Keratinocyte (primary cell): Measurements from ENCODE around the gene FAM20C. TPM values are rescaled to one million over a fixed set of nuclear protein-coding genes. Genes with fewer than 3 reads are reported as not detected.

Experiments
- DNase-seq: peaks from one replicate; pipeline ENCODE4 v3.0.0-alpha.2; 2011; ENCODE audit warnings: low read depth, missing footprints, low spot score
- FAIRE-seq: peaks from 2 replicates; lab custom pipeline; 2011; peaks lifted over from hg19 to GRCh38; lab: Jason Lieb, UNC
- H2AFZ ChIP-seq: 2 replicates; pipeline ENCODE4 v1.6.0; 2012; ENCODE audit warnings: low read length, control low read depth, inconsistent platforms; ENCODE audit not compliant: control insufficient read depth
- H3K27ac ChIP-seq: 2 replicates; pipeline ENCODE4 v1.5.1; 2011; ENCODE audit warnings: low read length; ENCODE audit not compliant: control insufficient read depth, insufficient read depth
- H3K27me3 ChIP-seq: 3 replicates; pipeline ENCODE4 v1.6.0; 2011; ENCODE audit warnings: low read length; ENCODE audit not compliant: control insufficient read depth, insufficient read depth; ENCODE audit errors: extremely low read depth
- H3K36me3 ChIP-seq, 2 experiments: 2 replicates in 1 of 2; 3 replicates in 1 of 2; pipeline ENCODE4 v1.5.1; 2011; ENCODE audit warnings: low read length in 2 of 2, mild to moderate bottlenecking in 1 of 2; ENCODE audit not compliant: control insufficient read depth in 2 of 2, insufficient read depth in 2 of 2; ENCODE audit errors: extremely low read depth in 1 of 2
- H3K4me1 ChIP-seq: 3 replicates; pipeline ENCODE4 v1.5.1; 2011; ENCODE audit warnings: low read length; ENCODE audit not compliant: control insufficient read depth, insufficient read depth; ENCODE audit errors: extremely low read depth
- H3K4me2 ChIP-seq: 3 replicates; pipeline ENCODE4 v1.6.0; 2011; ENCODE audit warnings: low read depth, low read length; ENCODE audit not compliant: control insufficient read depth, insufficient read depth; ENCODE audit errors: extremely low read depth
- H3K4me3 ChIP-seq, 3 experiments: fragments of 200-600 bp in 1 of 3; sonication (generic) in 1 of 3; 2 replicates in 2 of 3; 3 replicates in 1 of 3; pipeline ENCODE4 v1.5.1; 2011 to 2016; ENCODE audit warnings: low read length in 3 of 3, mild to moderate bottlenecking in 3 of 3, control low read depth in 2 of 3, inconsistent platforms in 1 of 3, low read depth in 1 of 3, mixed read lengths in 1 of 3, mixed run types in 1 of 3, moderate library complexity in 1 of 3; ENCODE audit not compliant: control insufficient read depth in 2 of 3, insufficient read depth in 2 of 3; ENCODE audit errors: extremely low read depth in 1 of 3
- H3K79me2 ChIP-seq: 2 replicates; pipeline ENCODE4 v1.6.0; 2012; ENCODE audit warnings: low read length; ENCODE audit not compliant: control insufficient read depth, insufficient read depth
- H3K9ac ChIP-seq: 3 replicates; pipeline ENCODE4 v1.6.0; 2011; ENCODE audit warnings: low read length; ENCODE audit not compliant: control insufficient read depth, insufficient read depth; ENCODE audit errors: extremely low read depth
- H3K9me1 ChIP-seq: 3 replicates; pipeline ENCODE4 v1.6.0; 2011; ENCODE audit warnings: low read length; ENCODE audit not compliant: control insufficient read depth, insufficient read depth; ENCODE audit errors: extremely low read depth
- H3K9me3 ChIP-seq: 2 replicates; pipeline ENCODE4 v1.5.1; 2012; ENCODE audit warnings: low read depth, low read length; ENCODE audit not compliant: control insufficient read depth
- H4K20me1 ChIP-seq: 3 replicates; pipeline ENCODE4 v1.6.0; 2011; ENCODE audit warnings: low read length; ENCODE audit not compliant: control insufficient read depth, insufficient read depth; ENCODE audit errors: extremely low read depth
- CTCF ChIP-seq, 3 experiments: IDR thresholded peaks in 1 of 3; conservative IDR thresholded peaks in 1 of 3; optimal IDR thresholded peaks in 1 of 3; 2 replicates in 2 of 3; 3 replicates in 1 of 3; pipeline versions ENCODE3 to v1.5.1; 2011; ENCODE audit warnings: low read length in 3 of 3, mild to moderate bottlenecking in 3 of 3, moderate library complexity in 2 of 3, control low read depth in 1 of 3, inconsistent platforms in 1 of 3; ENCODE audit not compliant: insufficient read depth in 2 of 3; ENCODE audit errors: extremely low read depth in 1 of 3
- EZH2 ChIP-seq: IDR thresholded peaks from one replicate; pipeline ENCODE4 v1.6.1; 2012; ENCODE audit warnings: inconsistent platforms, mild to moderate bottlenecking, low read length, moderate library complexity
- dilution Hi-C: fragments of 300-500 bp; cut with MboI; formaldehyde crosslinking; loops from one replicate; pipeline ENCODE4 v1.7.0; 2020; ENCODE audit warnings: low sequenced_read_pairs; ENCODE audit not compliant: extremely low pct_ligation_motif_present
- polyA plus RNA-seq, 5 experiments: library from polyadenylated mRNA; depleted of rRNA in 3 of 5; stranded (reverse) in 3 of 5; stranded (forward) in 1 of 5; unstranded in 1 of 5; fragments of >200 nt; gene quantifications; 1 replicate in 1 of 5; 2 replicates in 3 of 5; 3 replicates in 1 of 5; pipeline versions ENCODE4 v1.2.1 to v1.2.3, GENCODE V29; 2011 to 2012; ENCODE audit warnings: missing spikeins in 2 of 5, low read depth in 1 of 5, low replicate concordance in 1 of 5

Gene FAM20C
- polyA plus RNA-seq, 1 donor (not counting 4 experiments of a cell fraction or from before 2014, with no cell fraction given), result 3.8 TPM

- no peaks in the 10 kb centered on the region for H3K9me1 ChIP-seq
- H3K27ac ChIP-seq, result no peak overlapping the region
- H3K36me3 ChIP-seq, result no peaks in the 10 kb centered on the region
- no peak overlapping the region for H2AFZ ChIP-seq
- peaks cover 50% of the 10 kb centered on the region for H3K27me3 ChIP-seq
- no peak overlapping the region for H3K4me2 ChIP-seq
- FAIRE-seq, result no peak
- H3K9me3 ChIP-seq, result no peaks in the 10 kb centered on the region
- dilution Hi-C loops, result no loop called here
- no peak overlapping the region for H3K9ac ChIP-seq
- TF ChIP-seq CTCF (optimal IDR thresholded peaks at IDR 0.05 in 1 of 3, IDR thresholded peaks at IDR 0.05 in 1 of 3, conservative IDR thresholded peaks at IDR 0.05 in 1 of 3; ENCODE audit: extremely low read depth in 1 of 3, insufficient read depth in 2 of 3, low read length in 3 of 3), result no peak
- TF ChIP-seq EZH2, result no peak
- no peaks in the 10 kb centered on the region for H3K79me2 ChIP-seq
- H3K4me1 ChIP-seq, result no peaks in the 10 kb centered on the region
- H3K4me3 ChIP-seq, result no peak overlapping the region
- DNase-seq, result no peak
- no peaks in the 10 kb centered on the region for H4K20me1 ChIP-seq
Observed at GRCh38 chr7:293681-294439, 101.5 kb downstream of the FAM20C start.

- Histone ChIP-seq H3K9me3 (no peaks in the 10 kb centered on the region), H3K9me1 (no peaks in the 10 kb centered on the region), H3K9ac (no peak overlapping the region), H2AFZ (no peak overlapping the region), H3K4me2 (no peak overlapping the region), H4K20me1 (no peaks in the 10 kb centered on the region), H3K27ac (no peak overlapping the region), H3K79me2 (no peaks in the 10 kb centered on the region), H3K4me1 (no peaks in the 10 kb centered on the region), H3K27me3 (peaks cover 42% of the 10 kb centered on the region), H3K4me3 (no peak overlapping the region), H3K36me3 (no peaks in the 10 kb centered on the region)
- dilution Hi-C loops, result no loop called here
- DNase-seq, result no peak
- FAIRE-seq, result no peak
- TF ChIP-seq CTCF (optimal IDR thresholded peaks at IDR 0.05 in 1 of 3, IDR thresholded peaks at IDR 0.05 in 1 of 3, conservative IDR thresholded peaks at IDR 0.05 in 1 of 3; ENCODE audit: extremely low read depth in 1 of 3, insufficient read depth in 2 of 3, low read length in 3 of 3), result no peak
- TF ChIP-seq EZH2, result peak; percentile 8
Observed at GRCh38 chr7:294440-295154, 102.2 kb downstream of the FAM20C start.
